Limb (tissue), 2 donors: ENCODE measurements around the gene SPC24.
"Not testable (repeated sequence)": the region's sequence is repeated elsewhere in the genome, so short reads cannot be mapped to it uniquely, and the experiment has no call there.

Experiments
- DNase-seq, 2 donors: peaks; one replicate each; pipeline ENCODE4 v3.0.0-alpha.2; 2016; ENCODE audit errors: extremely low spot score in 2 of 2

SPC24 gene

GRCh38 chr19:11131471-11131870, 24.1 kb downstream of the SPC24 start:
- DNase-seq = no peak

- DNase-seq = peak in 1 of 2 donors; percentile 84
Measured at GRCh38 chr19:11130824-11131455, 24.6 kb downstream of the SPC24 start.

- DNase-seq = no peak
Measured at GRCh38 chr19:11127905-11128304, 27.7 kb downstream of the SPC24 start.

GRCh38 chr19:11125994-11126685, 29.4 kb downstream of the SPC24 start:
- peak; percentile 55 to 84 for DNase-seq

GRCh38 chr19:11124157-11124556, 31.4 kb downstream of the SPC24 start:
- not testable (repeated sequence) for DNase-seq

GRCh38 chr19:11123114-11123513, 32.5 kb downstream of the SPC24 start:
- no peak for DNase-seq

GRCh38 chr19:11121963-11122362, 33.6 kb downstream of the SPC24 start:
- DNase-seq = not testable (repeated sequence)

GRCh38 chr19:11116507-11116906, 39.1 kb downstream of the SPC24 start:
- no peak for DNase-seq

GRCh38 chr19:11115895-11116446, 39.6 kb downstream of the SPC24 start:
- no peak for DNase-seq

- DNase-seq = no peak
Measured at GRCh38 chr19:11115042-11115441, 40.5 kb downstream of the SPC24 start.

GRCh38 chr19:11113140-11113708, 42.4 kb downstream of the SPC24 start:
- DNase-seq = no peak

GRCh38 chr19:11111771-11112144, 43.8 kb downstream of the SPC24 start:
- no peak for DNase-seq

- DNase-seq = no peak
Measured at GRCh38 chr19:11111117-11111770, 44.3 kb downstream of the SPC24 start.

- no peak for DNase-seq
Measured at GRCh38 chr19:11108746-11109145, 46.8 kb downstream of the SPC24 start.

- peak in 1 of 2 donors; percentile 45 for DNase-seq
Measured at GRCh38 chr19:11106477-11106876, 49.1 kb downstream of the SPC24 start.

GRCh38 chr19:11105014-11105636, 50.5 kb downstream of the SPC24 start:
- no peak for DNase-seq

GRCh38 chr19:11103667-11104066, 51.9 kb downstream of the SPC24 start:
- DNase-seq = not testable (repeated sequence)

- DNase-seq = no peak
Measured at GRCh38 chr19:11102944-11103343, 52.6 kb downstream of the SPC24 start.

- DNase-seq = no peak
Measured at GRCh38 chr19:11101057-11101456, 54.5 kb downstream of the SPC24 start.

- no peak for DNase-seq
Measured at GRCh38 chr19:11100049-11100448, 55.5 kb downstream of the SPC24 start.

GRCh38 chr19:11098861-11099260, 56.7 kb downstream of the SPC24 start:
- no peak for DNase-seq

GRCh38 chr19:11098327-11098726, 57.3 kb downstream of the SPC24 start:
- no peak for DNase-seq
